HepG2 (cell line): ENCODE measurements around the gene VAC14. TPM values are rescaled to one million over a fixed set of nuclear protein-coding genes. Genes with fewer than 3 reads are reported as not detected.
A peak's percentile ranks its signal among the peaks of the same experiment; 100 is the strongest.

Experiments
- EP300 ChIP-seq, 3 experiments: sonication (generic) in 1 of 3; formaldehyde crosslinking in 1 of 3; IDR thresholded peaks; 2 replicates each; pipeline versions ENCODE4 v1.5.1 to v1.6.1; 2011 to 2020; ENCODE audit warnings: low read depth in 2 of 3, low read length in 2 of 3, borderline replicate concordance in 1 of 3, improper control_type of control experiment in 1 of 3, mild to moderate bottlenecking in 1 of 3, missing genetic modification reagents in 1 of 3, moderate library complexity in 1 of 3
- MAFF ChIP-seq: IDR thresholded peaks from 2 replicates; pipeline ENCODE4 v1.6.1; 2011; ENCODE audit warnings: low read depth, low read length, improper control_type of control experiment
- MIER2 ChIP-seq: IDR thresholded peaks from 2 replicates; pipeline ENCODE4 v1.6.1; 2016; ENCODE audit warnings: missing biosample characterization, missing genetic modification reagents
- NFE2L1 ChIP-seq: sonication (generic); formaldehyde crosslinking; IDR thresholded peaks from 2 replicates; pipeline ENCODE4 v1.4.0; 2020; ENCODE audit warnings: missing genetic modification reagents, mild to moderate bottlenecking, borderline replicate concordance
- SP1 ChIP-seq, 2 experiments: fragments of 450-650 bp in 1 of 2; sonication (generic) in 1 of 2; formaldehyde crosslinking in 1 of 2; IDR thresholded peaks; 2 replicates each; pipeline versions ENCODE4 v1.4.0 to v1.6.1; 2016 to 2020; ENCODE audit warnings: missing genetic modification reagents in 1 of 2
- YY1 ChIP-seq: IDR thresholded peaks from 2 replicates; pipeline ENCODE4 v1.6.1; 2011; ENCODE audit warnings: low read length, low read depth, moderate library complexity, mild to moderate bottlenecking; ENCODE audit not compliant: insufficient read depth, insufficient replicate concordance
- ZBTB39 ChIP-seq: sonication (generic); formaldehyde crosslinking; IDR thresholded peaks from 2 replicates; pipeline ENCODE4 v1.5.0; 2020; ENCODE audit warnings: missing genetic modification reagents
- ZNF143 ChIP-seq: sonication (generic); formaldehyde crosslinking; IDR thresholded peaks from 2 replicates; pipeline ENCODE4 v1.4.0; 2020; ENCODE audit warnings: missing genetic modification reagents
- ZNF276 ChIP-seq: sonication (generic); formaldehyde crosslinking; IDR thresholded peaks from 2 replicates; pipeline ENCODE4 v1.4.0; 2020; ENCODE audit warnings: mild to moderate bottlenecking, low read depth, missing genetic modification reagents
- ZNF562 ChIP-seq: sonication (generic); formaldehyde crosslinking; IDR thresholded peaks from 2 replicates; pipeline ENCODE4 v1.8.0; 2022; ENCODE audit warnings: missing genetic modification reagents, borderline replicate concordance
- ZSCAN22 ChIP-seq: sonication (generic); formaldehyde crosslinking; IDR thresholded peaks from 2 replicates; pipeline ENCODE4 v1.4.0; 2020; ENCODE audit warnings: mild to moderate bottlenecking, missing genetic modification reagents
- polyA plus RNA-seq, 8 experiments: library from polyadenylated mRNA; depleted of rRNA in 3 of 8; stranded (reverse) in 7 of 8; unstranded in 1 of 8; fragments of >200 nt; fragmentation: Illumina TruSeq in 4 of 8; extraction: Trizol in 4 of 8; gene quantifications; 2 replicates each; pipeline versions ENCODE4 v1.2.1 to v1.2.3, GENCODE V29; 2011 to 2016; ENCODE audit warnings: low read depth in 4 of 8, missing spikeins in 1 of 8, mixed read lengths in 1 of 8; ENCODE audit not compliant: insufficient read depth in 1 of 8
- total RNA-seq, 5 experiments: library from RNA; depleted of rRNA; stranded (reverse); fragments of >200 nt; fragmentation: Illumina TruSeq; extraction: Trizol; gene quantifications; 2 replicates each; pipeline ENCODE4 v1.2.3, GENCODE V29; 2016; ENCODE audit warnings: low read depth in 1 of 5
- TF ChIP-seq, protein P1 (sequence below): sonication (generic); formaldehyde crosslinking; conservative IDR thresholded peaks from 2 replicates; pipeline ENCODE4 v1.8.0; 2022; ENCODE audit warnings: mild to moderate bottlenecking, moderate library complexity, missing genetic modification reagents
- TF ChIP-seq, protein P2 (sequence below): sonication (generic); formaldehyde crosslinking; IDR thresholded peaks from 2 replicates; pipeline ENCODE4 v1.5.1; 2020; ENCODE audit warnings: mild to moderate bottlenecking, missing genetic modification reagents, borderline replicate concordance
- TF ChIP-seq, protein P3 (sequence below): sonication (generic); formaldehyde crosslinking; IDR thresholded peaks from 2 replicates; pipeline ENCODE4 v1.9.0; 2021; ENCODE audit warnings: missing genetic modification reagents, mild to moderate bottlenecking, borderline replicate concordance

The VAC14 gene
- total and polyA plus RNA-seq, 2 of the 13 experiments (the other 11 are each of a cell fraction or from before 2014, with no cell fraction given): 23.5 to 24.6 TPM

DNA sequence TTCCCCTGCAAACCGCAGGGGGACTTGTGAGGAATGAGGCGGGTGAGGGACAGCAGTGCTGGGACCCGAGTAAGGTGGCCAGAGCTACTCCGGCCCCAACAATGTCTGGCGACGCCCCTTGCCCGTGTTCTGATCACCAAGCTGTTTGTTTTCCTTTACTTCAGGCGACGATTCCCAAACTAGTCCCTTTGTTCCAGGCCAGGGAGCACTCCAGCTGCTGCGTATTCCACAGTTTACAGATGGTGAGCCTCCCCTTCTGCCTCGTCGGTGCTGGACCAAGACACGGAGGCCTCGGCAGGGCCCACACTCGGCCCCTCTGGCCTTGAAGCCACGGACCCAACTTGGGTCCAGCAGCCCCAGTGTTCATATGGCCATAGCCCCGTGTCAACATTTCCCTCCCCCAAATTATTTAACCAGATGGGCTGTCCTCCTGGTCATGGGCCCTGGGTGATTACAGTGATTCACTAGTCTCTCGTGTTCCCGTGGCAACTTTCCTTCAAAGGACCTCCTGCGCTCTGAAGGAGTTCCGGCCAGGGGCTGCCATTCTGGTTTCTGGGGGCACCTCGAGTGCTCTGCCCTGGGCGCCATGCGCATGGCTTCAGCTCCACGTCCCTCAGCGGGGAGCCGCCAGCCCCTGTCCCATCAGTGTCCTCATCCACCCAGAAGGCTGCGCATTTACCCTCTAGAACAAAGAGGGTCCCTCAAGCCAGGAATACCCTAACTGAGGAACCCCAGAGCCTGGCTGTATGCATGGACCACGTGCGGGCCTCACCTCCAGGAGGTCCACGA, 90.3 kb downstream of the VAC14 start (continued):
- TF ChIP-seq, protein P1, sequence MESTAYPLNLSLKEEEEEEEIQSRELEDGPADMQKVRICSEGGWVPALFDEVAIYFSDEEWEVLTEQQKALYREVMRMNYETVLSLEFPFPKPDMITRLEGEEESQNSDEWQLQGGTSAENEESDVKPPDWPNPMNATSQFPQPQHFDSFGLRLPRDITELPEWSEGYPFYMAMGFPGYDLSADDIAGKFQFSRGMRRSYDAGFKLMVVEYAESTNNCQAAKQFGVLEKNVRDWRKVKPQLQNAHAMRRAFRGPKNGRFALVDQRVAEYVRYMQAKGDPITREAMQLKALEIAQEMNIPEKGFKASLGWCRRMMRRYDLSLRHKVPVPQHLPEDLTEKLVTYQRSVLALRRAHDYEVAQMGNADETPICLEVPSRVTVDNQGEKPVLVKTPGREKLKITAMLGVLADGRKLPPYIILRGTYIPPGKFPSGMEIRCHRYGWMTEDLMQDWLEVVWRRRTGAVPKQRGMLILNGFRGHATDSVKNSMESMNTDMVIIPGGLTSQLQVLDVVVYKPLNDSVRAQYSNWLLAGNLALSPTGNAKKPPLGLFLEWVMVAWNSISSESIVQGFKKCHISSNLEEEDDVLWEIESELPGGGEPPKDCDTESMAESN (CRISPR knock-in tag): no peak
- TF ChIP-seq, protein P2, sequence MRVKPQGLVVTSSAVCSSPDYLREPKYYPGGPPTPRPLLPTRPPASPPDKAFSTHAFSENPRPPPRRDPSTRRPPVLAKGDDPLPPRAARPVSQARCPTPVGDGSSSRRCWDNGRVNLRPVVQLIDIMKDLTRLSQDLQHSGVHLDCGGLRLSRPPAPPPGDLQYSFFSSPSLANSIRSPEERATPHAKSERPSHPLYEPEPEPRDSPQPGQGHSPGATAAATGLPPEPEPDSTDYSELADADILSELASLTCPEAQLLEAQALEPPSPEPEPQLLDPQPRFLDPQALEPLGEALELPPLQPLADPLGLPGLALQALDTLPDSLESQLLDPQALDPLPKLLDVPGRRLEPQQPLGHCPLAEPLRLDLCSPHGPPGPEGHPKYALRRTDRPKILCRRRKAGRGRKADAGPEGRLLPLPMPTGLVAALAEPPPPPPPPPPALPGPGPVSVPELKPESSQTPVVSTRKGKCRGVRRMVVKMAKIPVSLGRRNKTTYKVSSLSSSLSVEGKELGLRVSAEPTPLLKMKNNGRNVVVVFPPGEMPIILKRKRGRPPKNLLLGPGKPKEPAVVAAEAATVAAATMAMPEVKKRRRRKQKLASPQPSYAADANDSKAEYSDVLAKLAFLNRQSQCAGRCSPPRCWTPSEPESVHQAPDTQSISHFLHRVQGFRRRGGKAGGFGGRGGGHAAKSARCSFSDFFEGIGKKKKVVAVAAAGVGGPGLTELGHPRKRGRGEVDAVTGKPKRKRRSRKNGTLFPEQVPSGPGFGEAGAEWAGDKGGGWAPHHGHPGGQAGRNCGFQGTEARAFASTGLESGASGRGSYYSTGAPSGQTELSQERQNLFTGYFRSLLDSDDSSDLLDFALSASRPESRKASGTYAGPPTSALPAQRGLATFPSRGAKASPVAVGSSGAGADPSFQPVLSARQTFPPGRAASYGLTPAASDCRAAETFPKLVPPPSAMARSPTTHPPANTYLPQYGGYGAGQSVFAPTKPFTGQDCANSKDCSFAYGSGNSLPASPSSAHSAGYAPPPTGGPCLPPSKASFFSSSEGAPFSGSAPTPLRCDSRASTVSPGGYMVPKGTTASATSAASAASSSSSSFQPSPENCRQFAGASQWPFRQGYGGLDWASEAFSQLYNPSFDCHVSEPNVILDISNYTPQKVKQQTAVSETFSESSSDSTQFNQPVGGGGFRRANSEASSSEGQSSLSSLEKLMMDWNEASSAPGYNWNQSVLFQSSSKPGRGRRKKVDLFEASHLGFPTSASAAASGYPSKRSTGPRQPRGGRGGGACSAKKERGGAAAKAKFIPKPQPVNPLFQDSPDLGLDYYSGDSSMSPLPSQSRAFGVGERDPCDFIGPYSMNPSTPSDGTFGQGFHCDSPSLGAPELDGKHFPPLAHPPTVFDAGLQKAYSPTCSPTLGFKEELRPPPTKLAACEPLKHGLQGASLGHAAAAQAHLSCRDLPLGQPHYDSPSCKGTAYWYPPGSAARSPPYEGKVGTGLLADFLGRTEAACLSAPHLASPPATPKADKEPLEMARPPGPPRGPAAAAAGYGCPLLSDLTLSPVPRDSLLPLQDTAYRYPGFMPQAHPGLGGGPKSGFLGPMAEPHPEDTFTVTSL: no peak; the same call in 1 of the 2 replicates
- TF ChIP-seq EP300 (IDR thresholded peaks at IDR 0.05; ENCODE audit: low read depth in 2 of 2, low read length in 2 of 2) (no peak), EP300 (CRISPR knock-in tag; IDR thresholded peaks at IDR 0.05; ENCODE audit: borderline replicate concordance) (0 out of 2 replicates have a peak, but pooled peaks have one; percentile 4), ZNF143 (CRISPR knock-in tag) (no peak), SP1 (IDR thresholded peaks at IDR 0.05) (no peak), SP1 (CRISPR knock-in tag; IDR thresholded peaks at IDR 0.05) (no peak), ZSCAN22 (CRISPR knock-in tag) (no peak), YY1 (no peak), NFE2L1 (no peak), ZBTB39 (CRISPR knock-in tag) (peak; percentile 45; the same call in 1 of the 2 replicates), ZNF276 (CRISPR knock-in tag) (no peak), ZNF562 (CRISPR knock-in tag) (no peak), MAFF (no peak), MIER2 (CRISPR knock-in tag) (no peak)
- TF ChIP-seq, protein P3, sequence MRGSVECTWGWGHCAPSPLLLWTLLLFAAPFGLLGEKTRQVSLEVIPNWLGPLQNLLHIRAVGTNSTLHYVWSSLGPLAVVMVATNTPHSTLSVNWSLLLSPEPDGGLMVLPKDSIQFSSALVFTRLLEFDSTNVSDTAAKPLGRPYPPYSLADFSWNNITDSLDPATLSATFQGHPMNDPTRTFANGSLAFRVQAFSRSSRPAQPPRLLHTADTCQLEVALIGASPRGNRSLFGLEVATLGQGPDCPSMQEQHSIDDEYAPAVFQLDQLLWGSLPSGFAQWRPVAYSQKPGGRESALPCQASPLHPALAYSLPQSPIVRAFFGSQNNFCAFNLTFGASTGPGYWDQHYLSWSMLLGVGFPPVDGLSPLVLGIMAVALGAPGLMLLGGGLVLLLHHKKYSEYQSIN: no peak
